Hematopoietic multipotent progenitor cell (in vitro differentiated cells): ENCODE results near the gene PADI1. TPM values are rescaled to one million over a fixed set of nuclear protein-coding genes. Genes with fewer than 3 reads are reported as not detected.
A peak's percentile ranks its signal among the peaks of the same experiment; 100 is the strongest.

Experiments
- DNase-seq, 3 donors: peaks; one replicate each; pipeline ENCODE4 v3.0.0-alpha.2; 2011 to 2015; ENCODE audit warnings: low read depth in 2 of 3, low spot score in 2 of 3
- total RNA-seq: library from RNA; depleted of rRNA; stranded (reverse); fragments of >200 nt; gene quantifications from one replicate; pipeline ENCODE4 v1.2.3, GENCODE V29; 2012

Gene PADI1
- total RNA-seq, 1 donor = not detected

GRCh38 chr1:17263936-17264335 is 59.0 kb downstream of the PADI1 start:
- DNase-seq = no peak

DNA sequence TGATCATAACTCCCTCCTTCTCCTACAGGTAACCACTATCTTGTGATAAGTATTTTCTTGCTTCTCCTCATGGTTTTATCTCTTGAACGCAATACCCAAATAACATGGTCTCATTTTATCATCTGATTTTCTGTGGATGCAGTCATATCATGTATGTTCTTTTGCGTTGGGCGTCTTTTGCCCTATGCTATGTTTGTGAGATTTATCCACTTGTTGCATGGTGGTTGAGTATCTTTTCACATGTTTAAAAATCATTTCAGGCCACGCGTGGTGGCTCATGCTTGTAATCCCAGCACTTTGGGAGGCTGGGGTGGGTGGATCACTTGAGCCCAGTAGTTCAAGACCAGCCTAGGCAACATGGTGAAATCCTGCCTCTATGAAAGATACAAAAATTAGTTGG is 59.5 kb downstream of the PADI1 start:
- no peak for DNase-seq

GRCh38 chr1:17265162-17265561 is 60.2 kb downstream of the PADI1 start:
- DNase-seq = no peak

GRCh38 chr1:17265950-17266349 is 61.0 kb downstream of the PADI1 start:
- DNase-seq = no peak

DNA sequence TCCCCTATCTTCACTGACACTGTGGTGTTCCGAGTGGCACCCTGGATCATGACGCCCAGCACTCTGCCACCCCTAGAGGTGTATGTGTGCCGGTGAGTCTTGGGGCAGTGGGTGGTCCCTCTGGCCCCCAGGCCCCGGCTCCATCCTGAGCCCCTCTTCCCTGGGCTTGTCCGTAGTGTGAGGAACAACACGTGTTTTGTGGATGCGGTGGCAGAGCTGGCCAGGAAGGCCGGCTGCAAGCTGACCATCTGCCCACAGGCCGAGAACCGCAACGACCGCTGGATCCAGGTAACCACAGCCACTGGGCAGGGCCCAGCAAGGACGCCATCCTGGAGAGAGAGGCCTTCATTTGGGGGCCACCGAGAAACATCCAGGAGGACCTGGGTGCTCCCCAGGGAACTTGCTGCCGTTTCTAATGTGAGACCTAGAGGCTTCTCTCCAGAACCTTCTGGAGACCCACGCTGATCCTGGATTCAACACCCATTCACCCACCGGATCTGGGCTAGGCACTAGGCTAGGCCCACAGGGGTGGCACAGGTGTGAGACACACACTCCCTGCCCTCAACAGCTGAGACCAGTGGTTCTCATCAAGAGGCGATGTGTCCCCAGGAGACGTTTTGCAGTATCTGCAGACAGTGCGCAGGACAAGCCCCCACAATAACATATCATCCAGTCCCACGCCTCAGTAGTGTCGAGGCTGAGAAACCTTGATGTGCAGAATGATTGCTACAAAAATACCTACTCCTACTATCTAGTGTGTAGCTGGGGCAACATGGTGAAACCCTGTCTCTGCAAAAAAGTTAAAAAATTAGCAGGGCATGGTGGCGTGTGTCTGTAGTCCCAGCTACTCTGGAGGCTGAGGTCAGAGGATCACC is 66.2 kb downstream of the PADI1 start:
- no peak for DNase-seq

DNA sequence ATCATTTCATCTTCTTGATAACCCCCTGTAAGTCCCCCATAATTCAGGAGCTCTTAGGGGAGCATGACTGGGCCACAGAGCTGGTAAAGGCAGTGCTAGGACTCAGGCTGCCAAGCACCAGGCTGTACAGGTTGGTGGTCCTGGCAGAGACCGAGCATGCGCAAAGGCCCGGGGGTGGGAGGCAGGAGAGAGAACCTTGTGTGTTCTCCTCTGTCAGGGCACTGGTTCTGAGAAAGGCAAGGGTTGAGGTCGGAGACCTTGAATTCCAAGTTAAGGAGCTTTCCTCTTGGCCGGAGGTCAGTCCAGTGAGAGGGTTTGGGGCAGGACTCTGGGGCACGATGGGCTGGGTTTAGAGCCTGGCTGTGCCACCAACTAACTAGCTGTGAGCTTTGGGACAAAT is 67.1 kb downstream of the PADI1 start:
- no peak for DNase-seq

- no peak for DNase-seq
Measured at GRCh38 chr1:17272646-17273045, 67.7 kb downstream of the PADI1 start.

DNA sequence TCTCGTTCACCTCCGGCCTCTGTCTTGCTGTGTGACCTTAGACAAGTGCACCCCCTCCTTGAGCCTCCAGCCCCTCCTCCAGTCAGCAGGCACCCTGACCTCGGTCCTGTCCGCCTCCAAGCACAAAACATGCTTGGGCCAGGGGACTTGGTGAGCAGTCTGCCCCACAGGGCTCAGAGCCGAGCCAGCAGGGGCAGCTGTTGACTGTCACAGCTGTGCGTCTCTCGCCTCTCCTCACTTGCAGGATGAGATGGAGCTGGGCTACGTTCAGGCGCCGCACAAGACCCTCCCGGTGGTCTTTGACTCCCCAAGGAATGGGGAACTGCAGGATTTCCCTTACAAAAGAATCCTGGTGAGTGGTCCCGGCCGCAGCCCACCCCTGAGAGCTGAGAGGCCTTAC is 68.2 kb downstream of the PADI1 start:
- DNase-seq = no peak

DNA sequence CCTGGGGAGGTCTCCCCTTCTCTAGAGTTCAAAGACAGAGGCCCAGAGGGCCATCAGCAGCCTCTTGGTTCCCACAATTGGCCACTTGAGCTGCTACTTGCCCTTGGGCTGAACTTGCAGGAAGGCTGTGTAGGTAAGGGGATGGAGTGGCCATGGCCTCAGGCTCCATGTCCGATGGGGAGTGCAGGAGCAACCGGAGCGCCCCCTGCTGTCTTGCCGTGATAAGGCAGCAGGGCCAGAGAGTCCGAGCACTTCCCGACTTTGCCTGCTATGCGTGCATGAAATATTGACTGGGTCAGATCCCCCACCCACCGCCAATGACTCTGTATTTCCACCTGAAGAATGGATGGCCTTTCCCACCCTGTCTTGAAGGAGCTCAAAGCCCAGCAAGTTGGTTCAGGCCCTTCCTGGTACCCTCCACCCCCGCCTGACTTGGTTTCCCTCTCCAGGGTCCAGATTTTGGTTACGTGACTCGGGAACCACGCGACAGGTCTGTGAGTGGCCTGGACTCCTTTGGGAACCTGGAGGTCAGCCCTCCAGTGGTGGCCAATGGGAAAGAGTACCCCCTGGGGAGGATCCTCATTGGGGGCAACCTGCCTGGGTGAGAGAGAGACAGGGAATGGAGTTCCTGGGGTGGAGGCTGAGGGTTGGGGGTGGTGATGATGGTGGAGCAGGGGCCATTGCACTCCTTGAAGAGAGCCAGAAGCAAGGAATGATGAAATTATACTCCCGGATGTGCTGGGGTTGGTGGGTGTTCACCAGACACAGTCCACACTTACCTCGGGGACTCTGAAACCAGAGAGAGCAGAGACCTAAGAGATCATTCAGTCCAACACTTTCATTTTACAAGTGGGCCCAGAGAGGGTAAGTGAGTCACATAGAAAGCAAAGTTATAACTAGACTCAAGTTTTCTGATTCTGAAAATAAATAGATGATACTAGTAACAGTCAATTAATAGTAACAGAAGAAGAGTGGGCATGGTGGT is 69.5 kb downstream of the PADI1 start:
- DNase-seq = peak in 2 of 3 donors; percentile 54 to 60

GRCh38 chr1:17276568-17276967 is 71.6 kb downstream of the PADI1 start:
- peak in 2 of 3 donors; percentile 87 to 88 for DNase-seq

GRCh38 chr1:17277511-17278159 is 72.7 kb downstream of the PADI1 start:
- DNase-seq = no peak

DNA sequence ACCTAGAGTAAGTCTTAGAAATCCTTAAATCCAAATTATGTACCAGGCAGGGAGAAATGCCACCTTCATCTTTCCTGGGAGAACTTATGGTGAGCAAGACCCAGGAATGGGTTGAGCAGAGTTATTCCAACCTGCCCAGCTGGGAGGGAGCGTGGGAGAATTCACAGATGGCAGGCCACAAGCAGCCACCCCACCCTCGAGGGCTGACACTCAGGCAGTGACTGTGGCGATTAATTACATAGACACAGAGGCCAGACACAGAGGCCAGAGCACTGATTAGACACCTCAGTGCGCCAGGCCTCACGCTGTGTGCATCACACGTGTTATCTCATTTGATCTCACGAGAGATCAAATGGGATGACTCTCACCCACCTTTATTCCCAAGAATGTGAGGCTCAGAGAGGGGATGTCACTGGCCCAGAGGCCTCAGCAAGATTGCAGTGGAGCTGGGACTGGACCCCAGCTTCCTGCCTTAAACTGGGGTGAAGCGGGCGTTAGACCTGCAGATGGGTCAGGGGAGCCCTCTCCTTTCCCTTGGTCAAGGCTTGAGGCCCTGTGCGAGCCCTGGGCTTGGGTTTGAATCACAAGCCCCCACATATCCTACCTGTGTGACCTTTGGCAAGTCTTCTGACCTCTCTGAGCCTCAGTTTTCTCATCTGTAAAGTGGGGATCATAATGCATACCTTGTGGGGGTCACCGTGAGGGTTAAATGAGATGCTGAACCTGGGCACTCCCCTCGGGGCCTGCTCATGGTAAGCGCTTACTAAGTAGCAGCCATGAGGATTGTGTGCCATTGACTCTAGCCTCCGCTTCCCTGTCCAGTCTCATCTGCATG is 74.3 kb downstream of the PADI1 start:
- no peak for DNase-seq

DNA sequence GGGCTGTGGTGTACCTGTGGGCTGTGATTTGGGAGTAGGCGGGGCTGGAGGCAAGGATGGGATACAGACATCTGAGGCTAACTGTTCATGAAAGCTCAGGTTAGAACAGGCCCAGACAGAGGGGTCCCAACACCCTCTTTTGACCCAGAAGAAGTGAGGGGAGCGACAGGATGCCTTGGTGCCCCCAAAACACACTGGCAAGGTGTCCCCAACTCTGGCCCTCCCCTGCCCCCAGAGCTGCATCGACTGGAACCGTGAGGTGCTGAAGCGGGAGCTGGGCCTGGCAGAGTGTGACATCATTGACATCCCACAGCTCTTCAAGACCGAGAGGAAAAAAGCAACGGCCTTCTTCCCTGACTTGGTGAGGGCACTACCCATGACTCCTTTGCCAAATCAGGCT is 75.5 kb downstream of the PADI1 start:
- no peak for DNase-seq

DNA sequence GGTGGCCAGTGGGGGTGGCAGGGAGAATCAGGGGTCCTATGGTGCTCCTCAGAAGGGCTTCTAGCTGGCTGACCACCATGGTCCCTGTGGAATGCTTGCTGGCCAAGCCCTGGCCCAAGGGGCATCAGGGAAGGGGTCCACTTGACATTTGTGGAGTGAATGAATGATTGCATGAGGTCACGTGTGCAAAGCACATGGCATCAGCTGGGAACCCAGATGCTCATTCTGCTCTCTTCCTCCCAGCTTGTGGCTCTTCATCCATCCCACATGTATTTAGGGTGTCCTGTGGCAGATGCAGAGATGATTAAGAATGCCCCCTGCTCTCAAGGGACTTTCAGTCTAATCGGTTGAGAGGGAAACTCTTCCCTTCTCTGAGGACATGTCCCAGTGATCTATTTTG is 76.0 kb downstream of the PADI1 start:
- no peak for DNase-seq

DNA sequence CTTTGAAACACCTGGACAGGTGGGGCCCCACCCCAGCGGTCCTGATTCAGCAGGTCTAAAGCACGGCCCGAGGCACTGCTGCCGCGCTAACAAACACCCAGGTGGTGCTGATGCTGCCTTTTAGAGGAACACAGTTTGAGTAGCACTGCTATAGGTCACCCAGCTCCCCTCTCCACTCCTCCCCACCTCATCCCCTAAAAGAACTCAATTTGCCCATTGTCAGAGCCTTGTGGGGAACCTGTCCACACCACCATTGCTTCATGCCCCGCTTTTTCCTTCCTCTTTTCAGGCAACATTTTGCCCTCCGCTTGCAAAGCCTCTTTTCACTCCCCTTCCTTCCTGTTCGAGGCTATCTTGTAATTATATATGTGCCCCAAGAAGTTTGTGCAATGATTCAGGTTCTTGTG is 76.8 kb downstream of the PADI1 start:
- DNase-seq = peak in 2 of 3 donors; percentile 80 to 92

DNA sequence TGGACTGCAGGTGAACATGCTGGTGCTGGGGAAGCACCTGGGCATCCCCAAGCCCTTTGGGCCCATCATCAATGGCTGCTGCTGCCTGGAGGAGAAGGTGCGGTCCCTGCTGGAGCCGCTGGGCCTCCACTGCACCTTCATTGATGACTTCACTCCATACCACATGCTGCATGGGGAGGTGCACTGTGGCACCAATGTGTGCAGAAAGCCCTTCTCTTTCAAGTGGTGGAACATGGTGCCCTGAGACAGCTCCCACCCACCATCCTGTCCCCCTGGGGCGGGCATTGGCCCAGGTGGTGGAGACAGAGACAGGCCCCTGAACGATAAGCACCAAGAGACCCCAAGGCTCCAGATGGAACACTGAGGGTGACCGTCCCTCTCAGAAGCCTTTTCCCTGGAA is 77.9 kb downstream of the PADI1 start:
- DNase-seq = no peak

- no peak for DNase-seq
Measured at GRCh38 chr1:17286646-17287045, 81.7 kb downstream of the PADI1 start.

GRCh38 chr1:17287130-17287776 is 82.3 kb downstream of the PADI1 start:
- no peak for DNase-seq

DNA sequence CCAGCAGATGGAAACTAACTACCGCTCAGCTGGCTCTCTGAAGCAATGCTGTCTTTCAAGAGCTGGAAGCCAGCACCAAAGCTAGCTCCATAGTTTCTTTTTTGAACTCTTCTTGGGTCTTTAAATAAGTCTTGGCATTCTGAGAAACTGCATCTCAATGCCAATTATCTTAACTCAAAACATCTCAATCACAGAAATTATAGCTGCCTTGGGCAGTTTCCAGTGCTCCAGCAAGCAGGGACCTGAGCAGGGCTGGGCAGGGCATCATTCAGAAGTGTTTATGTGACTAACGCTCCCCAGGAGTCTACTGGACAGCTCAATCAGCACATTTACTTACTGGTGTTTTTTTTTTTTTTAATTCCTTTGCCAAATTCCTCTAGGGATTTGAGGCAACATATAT is 84.8 kb downstream of the PADI1 start:
- DNase-seq = no peak

- no peak for DNase-seq
Measured at GRCh38 chr1:17290553-17290952, 85.6 kb downstream of the PADI1 start.
